Endometrial microvascular endothelial cells (primary cell): Measurements from ENCODE around the gene USP47. TPM values are rescaled to one million over a fixed set of nuclear protein-coding genes. Genes with fewer than 3 reads are reported as not detected.
"Not testable (repeated sequence)": the region's sequence is repeated elsewhere in the genome, so short reads cannot be mapped to it uniquely, and the experiment has no call there.

Experiments used
- in situ Hi-C: cut with HindIII; loops from 2 replicates; pipeline ENCODE4 v1.10.0; 2017; ENCODE audit warnings: low sequenced_read_pairs, low pct_unique_long_range_greater_than_20kb; ENCODE audit errors: inconsistent ontology term
- total RNA-seq: library from RNA; depleted of rRNA; stranded (reverse); fragments of >200 nt; gene quantifications from one replicate; pipeline ENCODE4 v1.2.3, GENCODE V29; 2015; ENCODE audit errors: inconsistent ontology term

USP47 gene
- total RNA-seq, 1 donor from 2014 or later = 35.4 TPM

- in situ Hi-C loops = no loop called here
Measured at GRCh38 chr11:11818529-11819121, 23.1 kb upstream of the USP47 start.

GRCh38 chr11:11821899-11822298, 19.9 kb upstream of the USP47 start:
- in situ Hi-C loops = no loop called here

DNA sequence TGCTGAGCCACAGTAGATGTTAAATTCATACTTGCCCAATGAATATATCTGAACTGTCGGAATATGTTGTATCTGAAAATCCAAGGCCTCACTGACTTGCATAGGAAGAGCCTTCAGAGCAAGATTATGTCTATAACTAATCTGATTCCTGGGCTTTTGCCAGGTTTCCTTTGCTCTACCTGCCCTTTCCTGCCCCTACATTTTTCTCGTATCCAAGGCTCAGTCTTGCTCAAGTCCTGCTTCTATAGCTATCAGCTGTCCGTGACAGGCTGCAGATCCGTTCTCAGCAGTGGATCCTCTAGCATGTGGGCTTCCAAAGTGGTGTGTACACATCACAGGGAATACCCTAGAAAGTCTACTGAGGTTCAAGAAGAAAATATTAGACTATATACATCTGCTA, 18.8 kb upstream of the USP47 start:
- in situ Hi-C loops = no loop called here

GRCh38 chr11:11826260-11826659, 15.5 kb upstream of the USP47 start:
- in situ Hi-C loops = no loop called here

DNA sequence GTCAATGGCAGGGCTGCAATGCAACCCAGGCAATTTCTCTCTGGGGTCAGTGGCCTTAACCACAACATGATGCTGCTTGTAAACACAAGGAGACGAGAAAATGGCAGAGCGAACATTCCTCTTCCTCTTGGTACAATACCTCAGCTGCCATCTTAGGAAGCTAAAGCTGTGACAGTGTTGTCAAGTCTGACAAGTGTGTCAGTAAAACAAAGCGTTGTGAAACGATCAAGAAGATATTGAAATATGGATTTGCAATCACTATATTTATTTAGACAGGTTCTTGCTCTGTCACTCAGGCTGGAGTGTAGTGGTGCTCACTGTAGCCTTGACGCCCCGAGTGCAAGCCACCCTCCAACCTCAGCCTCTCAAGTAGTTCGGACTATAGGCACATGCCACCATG, 14.5 kb upstream of the USP47 start:
- in situ Hi-C loops = no loop called here

DNA sequence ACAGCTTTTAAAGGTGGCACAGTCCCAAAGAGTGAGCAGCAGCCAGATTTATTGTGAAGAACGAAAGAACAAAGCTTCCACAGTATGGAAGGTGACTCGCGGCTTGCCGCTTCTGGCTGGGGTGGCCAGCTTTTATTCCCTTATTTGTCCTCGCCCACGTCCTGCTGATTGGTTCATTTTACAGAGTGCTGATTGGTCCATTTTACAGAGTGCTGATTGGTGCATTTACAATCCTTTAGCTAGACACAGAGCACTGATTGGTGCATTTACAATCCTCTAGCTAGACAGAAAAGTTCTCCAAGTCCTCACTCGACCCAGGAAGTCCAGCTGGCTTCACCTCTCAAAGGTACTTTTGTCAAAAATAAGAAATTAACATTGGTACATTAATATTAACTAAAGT, 10.4 kb upstream of the USP47 start:
- in situ Hi-C loops = not testable (repeated sequence)

DNA sequence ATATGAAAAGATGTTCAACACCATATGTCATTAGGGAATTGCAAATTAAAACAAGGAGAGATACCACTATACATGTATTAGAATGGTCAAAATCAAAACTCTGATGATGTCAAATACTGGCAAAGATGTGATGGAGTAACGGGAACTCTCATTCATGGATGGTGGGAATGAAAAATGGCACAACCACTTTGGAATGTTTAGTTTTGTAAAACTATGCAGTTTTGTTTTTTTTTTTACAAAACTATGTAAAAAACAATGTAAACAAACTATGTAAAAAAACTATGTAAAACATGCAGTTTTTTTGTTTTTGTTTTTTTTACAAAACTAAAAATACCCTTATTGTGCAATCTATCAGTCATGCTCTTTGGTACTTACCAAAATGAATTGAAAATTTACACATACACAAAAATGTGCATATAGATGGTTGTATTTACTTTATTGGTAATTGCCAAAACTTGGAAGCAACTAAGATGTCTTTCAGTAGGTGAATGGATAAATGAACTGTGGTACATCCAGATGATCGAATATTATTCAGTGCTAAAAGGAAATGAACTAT, 5.0 kb upstream of the USP47 start:
- in situ Hi-C loops = no loop called here

- in situ Hi-C loops = no loop called here
Measured at GRCh38 chr11:11839718-11840117, 2.1 kb upstream of the USP47 start.

- in situ Hi-C loops = no loop called here
Measured at GRCh38 chr11:11841116-11841722, 553 bp upstream of the USP47 start.

- in situ Hi-C loops = no loop called here
Measured at GRCh38 chr11:11842421-11843008, 743 bp downstream of the USP47 start.

DNA sequence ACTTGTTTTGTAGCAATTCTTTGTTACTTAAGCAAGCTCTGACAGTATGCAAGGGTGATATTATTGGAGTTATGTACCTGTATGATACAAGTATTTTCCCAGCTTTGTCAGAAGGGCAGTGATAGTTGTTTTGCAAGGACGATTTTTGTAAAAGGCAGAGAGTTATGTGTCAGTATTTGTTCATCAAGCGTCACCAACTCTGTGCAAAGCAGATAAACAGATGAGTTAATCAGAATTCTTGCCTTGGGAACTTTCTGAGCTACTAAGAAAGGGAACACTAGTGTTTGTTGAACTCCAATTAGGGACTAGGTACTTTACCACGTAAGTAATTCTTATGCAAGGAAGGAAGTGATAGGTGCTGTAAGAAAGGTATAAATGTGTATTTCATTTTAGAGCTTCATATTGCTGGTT, 1.4 kb downstream of the USP47 start:
- in situ Hi-C loops = no loop called here

GRCh38 chr11:11843642-11844041, 1.9 kb downstream of the USP47 start:
- in situ Hi-C loops = no loop called here

GRCh38 chr11:11844272-11844671, 2.5 kb downstream of the USP47 start:
- in situ Hi-C loops = no loop called here

GRCh38 chr11:11845071-11845470, 3.3 kb downstream of the USP47 start:
- in situ Hi-C loops = no loop called here

DNA sequence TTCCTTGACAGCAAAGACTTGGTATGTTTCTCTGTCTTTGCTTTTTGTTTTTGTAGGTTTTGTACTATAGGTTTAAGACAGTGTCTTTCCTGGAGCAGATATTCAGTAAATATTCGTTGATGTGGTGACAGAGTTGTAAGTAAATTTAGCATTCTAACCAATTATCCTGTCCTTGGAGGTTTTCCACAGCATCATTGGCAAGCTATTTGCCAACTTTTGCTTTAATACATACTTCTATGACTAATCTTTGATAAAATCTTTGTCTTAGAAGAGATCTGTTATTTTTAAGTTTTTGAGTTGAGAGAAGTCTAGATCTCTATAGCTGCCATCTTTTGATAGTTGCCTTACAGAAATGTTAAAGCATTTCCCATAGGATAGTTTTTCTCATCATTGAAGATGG, 3.8 kb downstream of the USP47 start:
- in situ Hi-C loops = no loop called here

DNA sequence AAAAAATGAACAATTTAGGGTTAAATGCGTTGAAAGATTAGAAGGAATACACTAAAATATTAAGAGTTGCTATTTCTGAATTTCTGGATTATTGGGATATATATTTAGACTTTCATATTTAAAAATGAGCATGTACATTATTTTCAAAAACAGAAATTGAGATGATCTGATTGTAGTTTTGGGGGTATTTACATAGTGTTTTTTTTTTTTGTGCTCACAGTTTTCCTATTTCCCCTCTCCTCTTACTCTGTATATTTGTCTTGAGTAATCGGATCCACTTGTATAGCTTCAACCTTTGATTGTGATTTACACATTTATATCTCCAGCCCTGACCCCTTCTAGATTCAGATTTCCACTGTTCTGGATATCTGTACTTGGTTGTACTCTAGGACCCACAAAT, 5.3 kb downstream of the USP47 start:
- in situ Hi-C loops = no loop called here

GRCh38 chr11:11848891-11849746, 7.3 kb downstream of the USP47 start:
- in situ Hi-C loops = no loop called here

DNA sequence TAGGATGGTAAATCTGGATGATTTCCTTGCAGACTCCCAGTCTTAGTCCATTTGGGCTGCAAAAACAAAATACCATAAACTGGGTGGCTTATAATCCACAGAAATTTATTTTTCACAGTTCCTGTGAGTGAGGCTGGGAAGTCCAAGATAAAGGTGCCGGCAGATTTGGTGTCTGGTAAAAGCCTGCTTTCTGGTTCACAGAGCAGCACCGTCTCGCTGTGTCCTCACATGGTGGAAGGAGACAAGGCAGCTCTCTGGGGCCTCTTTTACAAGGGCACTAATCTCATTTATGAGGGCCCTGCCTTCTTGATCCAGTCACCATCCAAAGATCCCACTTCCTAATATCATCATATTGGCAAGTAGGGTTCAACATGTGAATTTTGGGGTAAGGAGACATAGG, 8.9 kb downstream of the USP47 start:
- in situ Hi-C loops = no loop called here

DNA sequence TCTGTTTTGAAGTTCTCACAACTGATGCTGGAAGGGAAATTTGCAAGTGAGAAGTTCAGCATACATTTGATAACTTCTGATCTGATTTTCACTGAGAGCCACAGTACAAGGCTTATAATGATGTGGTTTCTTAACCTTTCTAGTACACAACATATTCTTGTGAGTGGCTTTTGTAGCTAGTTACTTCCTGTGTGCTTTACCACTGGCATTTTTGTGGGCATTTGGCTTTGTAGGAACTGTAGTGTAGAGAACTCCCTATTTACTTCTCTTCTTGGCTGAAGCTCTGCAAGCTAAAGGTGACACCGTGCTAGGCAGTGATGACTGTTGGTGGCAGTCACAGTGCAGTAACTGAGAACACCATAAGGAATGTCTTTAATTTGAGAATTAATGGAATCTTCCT, 14.9 kb downstream of the USP47 start:
- in situ Hi-C loops = no loop called here

GRCh38 chr11:11857769-11858168, 16.0 kb downstream of the USP47 start:
- in situ Hi-C loops = no loop called here
